CD4-positive, alpha-beta T cell treated with Interleukin-15 for 1 hour (primary cell): ENCODE data around the gene REC114.
"Not testable (repeated sequence)": the region's sequence is repeated elsewhere in the genome, so short reads cannot be mapped to it uniquely, and the experiment has no call there.

Experiments
- DNase-seq: peaks from one replicate; pipeline ENCODE4 v3.0.0-alpha.2; 2020

REC114 gene

DNA sequence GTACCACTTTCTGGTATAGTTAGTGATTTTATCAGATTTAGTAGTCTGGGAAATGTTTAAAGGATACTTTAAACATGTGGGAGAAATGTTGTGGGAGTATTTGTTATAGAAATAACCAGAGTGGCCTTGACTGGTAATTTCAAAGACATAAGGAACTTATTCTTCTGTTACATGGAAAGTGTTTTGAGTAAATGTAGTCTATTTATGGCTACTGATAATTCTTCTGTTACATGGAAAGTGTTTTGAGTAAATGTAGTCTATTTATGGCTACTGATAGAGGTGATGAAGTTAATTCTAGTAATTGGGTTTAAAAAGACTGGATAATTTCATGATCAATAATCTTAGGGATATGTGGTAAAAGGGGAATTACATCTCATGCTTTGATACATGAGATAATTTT, 17.7 kb downstream of the REC114 start:
- no peak for DNase-seq

DNA sequence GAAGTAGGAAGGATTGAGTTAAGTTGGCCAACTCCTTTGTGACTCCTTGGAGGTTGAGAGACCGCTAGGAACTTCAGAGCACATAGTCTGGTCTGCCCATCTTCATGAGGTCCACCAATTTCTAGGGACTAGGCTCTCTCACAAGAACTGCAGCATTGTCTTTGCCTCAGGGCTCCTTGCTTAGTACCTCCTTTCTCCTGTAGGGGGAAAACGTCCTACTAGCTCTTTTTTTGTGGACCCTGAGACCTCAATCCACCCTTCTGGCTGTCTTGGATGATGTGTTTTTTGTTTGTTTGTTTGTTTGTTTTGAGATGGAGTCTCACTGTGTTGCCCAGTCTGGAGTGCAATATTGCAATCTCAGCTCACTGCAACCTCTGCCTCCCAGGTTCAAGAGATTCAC, 21.6 kb downstream of the REC114 start:
- DNase-seq = no peak

DNA sequence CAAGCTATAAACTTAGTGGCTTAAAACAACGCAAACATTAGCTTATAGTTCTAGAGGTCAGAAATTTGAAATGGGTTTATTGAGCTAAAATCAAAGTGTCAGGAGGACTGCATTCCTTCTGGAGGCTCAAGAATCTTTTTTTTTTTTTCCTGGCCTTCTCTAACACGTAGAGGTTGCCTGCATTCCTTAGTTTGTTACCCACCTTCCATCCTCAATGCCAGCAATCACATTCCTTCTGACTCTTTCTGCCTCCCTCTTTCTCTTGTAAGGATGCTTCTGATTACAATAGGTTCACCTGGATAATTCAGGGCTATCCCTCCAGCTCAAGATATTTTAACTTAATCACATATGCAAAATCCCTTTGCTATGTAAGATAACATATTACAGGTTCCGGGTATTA, 24.8 kb downstream of the REC114 start:
- DNase-seq = no peak

DNA sequence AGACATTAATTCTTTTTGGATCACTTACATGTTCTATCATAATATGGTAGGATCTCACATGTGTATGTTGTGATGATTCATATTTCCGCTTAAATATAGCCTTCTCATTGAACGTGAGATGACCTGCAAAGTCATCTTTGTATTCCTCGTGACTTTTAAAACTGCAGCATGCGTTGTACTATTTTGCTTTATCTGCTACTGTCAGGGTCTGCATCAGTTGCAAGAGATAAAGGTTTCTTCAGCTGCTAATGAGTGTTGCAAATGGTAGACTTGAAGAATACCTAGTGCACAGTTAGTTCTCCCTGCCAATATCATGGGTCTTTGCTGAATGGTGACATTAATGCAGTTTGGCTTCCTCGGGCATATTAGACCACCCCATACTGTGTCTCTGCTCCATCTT, 31.8 kb downstream of the REC114 start:
- no peak for DNase-seq

DNA sequence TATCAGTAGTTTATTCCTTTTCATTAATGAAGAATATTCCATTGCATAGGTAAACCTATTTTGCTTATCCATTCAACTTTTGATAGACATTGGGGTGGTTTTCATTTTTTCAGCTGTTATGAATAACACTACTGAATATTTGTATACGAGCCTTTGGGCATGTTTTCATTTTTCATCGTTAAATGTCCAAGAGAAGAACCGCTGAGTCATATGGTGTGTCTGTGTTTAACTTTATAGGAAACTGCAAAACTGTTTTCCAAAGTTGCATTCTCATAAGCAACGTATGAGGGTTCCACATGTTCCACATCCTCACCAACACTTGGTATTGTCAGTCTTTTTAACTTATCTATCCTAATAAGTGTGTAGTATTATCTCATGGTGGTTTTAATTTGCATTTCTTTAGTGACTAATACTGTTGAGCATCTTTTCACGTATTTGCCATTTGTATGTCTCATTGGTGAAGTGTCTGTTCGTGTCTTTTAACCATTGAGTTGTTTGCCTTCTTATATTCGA, 33.8 kb downstream of the REC114 start:
- DNase-seq = no peak

DNA sequence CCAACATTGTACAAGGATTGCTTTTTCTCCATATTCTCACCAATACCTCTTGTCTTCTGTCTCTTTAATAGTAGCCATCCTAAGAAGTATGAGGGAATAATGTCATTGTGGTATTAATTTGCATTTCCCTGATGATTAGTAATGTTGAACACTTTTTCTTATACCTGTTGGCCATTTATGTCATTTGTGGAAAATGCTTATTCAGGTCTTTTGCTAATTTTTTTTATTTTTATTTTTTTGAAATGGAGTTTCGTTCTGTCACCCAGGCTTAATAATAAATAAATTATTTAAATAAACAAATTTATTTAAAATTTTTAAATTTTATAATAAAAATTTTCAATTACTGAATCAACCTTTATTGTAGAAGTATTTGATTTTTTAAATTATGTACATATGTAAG, 37.1 kb downstream of the REC114 start:
- no peak for DNase-seq

DNA sequence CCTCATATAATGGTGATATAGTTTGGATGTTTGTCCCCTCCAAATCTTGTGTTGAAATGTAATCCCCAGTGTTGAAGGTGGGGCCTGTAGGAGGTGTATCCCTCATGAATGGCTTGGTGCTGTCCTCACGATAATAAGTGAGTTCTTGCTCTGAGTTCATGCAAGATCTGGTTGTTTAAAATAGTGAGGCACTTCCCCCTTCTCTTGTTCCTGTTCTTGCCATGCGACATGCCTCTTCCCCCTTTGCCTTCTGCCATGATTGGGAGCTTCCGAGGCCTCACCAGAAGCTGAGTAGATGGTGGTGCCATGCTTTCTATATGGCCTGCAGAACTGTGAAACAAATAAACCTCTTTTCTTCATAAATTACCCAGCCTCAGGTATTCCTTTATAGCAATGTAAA, 39.2 kb downstream of the REC114 start:
- no peak for DNase-seq

DNA sequence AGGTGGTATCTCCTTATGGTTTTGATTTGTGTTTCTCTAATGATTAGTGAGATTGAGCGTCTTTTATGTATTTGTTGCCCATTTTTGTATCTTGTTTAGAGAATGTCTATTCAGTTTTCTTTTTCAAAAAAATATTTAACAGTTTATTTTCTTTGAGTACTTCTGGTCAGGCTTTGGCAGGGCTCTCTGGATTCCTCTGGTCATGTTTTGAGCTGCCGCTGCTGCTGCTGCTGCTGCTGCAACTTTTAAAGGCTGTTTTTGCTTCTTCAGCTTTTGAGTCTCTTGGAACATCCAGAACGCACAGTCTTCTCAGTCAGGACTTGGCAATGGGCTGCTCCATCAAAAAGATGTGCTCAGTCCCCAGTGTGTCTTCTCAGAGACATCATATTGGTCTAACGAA, 40.1 kb downstream of the REC114 start:
- no peak for DNase-seq

DNA sequence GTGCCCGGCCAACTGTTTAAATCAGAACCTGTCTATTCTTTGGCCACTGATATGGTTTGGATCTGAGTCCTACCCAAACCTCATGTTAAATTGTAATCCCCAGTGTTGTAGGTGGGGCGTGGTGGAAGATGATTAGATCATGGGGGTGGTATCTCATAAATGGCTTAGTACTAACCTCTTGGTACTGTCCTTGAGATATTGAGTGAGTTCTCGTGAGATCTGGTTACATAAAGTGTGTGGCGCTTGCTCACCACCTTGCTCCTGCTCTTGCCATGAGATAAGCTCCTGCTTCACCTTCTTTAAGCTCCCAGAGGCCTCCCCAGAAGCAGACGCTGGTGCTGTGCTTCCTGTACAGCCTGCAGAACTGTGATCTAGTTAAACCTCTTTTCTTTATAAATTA, 42.4 kb downstream of the REC114 start:
- no peak for DNase-seq

DNA sequence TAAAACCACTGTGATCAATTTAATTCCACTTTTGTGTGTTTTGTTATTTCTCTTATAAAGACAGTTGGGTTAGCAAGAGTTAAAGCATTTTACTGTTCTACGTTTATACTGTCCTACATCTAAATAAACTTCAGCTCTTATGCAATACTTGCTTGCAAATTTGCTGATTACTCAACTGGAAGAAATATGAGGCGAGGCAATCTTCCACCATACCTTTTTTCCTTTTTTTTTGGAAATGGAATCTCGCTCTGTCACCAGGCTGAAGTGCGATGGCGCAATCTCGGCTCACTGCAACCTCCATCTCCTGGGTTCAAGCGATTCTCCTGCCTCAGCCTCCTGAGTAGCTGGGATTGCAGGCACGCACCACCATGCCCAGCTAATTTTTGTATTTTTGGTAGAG, 42.9 kb downstream of the REC114 start:
- not testable (repeated sequence) for DNase-seq

DNA sequence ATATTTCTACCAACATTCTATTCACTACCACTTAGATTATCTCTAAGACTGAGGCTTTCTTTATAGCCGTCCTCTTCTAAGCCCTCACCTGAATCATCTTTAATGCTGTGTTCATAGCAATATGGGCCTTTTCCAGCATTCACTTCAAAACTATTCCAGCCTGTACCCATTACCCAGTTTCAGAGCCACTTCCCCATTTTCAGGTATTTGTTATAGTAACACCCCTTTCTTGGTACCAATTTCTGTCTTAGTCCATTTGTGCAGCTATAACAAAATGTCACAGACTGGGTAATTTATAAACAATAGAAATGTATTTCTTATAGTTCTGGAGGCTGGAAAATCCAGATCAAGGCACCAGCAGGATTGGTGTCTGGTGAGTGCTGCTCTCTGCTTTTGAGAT, 45.7 kb downstream of the REC114 start:
- DNase-seq = no peak

DNA sequence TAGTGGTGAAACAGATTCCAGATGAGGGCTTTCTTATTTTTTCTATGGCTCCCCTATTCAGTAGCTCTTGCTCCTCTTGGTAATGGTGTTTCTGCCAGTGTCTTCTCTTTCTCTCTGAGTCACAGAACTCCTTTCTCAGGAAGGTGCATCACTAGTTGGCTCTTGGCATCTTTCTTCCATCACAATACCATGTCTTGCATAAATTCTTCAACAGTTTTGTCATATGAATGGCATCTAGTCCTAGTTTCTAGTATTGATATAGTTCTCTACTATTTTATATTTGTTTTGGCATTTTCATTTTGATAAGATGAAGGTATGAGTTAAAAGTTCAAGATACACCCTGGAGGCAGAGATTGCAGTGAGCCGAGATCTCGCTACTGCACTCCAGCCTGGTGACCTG, 51.0 kb downstream of the REC114 start:
- no peak for DNase-seq

DNA sequence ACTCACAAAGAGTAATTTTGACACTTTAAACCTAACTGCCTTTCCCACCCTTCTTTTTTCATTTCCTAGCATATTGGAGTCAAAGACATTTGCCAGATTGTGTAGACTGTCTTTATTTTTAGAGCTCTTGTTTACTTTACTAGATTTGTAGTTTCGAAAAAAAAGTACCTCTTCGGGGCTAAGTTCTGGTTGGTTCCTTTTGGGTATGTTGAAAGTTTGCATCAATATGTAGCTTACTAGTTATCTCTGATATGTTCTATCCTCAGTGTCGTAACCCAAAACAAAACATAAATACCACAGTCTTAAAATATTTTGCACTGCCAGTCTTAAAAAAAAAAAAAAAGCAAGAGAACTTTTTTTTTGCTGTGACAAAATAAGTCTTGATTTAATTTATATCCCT, 52.2 kb downstream of the REC114 start:
- no peak for DNase-seq

DNA sequence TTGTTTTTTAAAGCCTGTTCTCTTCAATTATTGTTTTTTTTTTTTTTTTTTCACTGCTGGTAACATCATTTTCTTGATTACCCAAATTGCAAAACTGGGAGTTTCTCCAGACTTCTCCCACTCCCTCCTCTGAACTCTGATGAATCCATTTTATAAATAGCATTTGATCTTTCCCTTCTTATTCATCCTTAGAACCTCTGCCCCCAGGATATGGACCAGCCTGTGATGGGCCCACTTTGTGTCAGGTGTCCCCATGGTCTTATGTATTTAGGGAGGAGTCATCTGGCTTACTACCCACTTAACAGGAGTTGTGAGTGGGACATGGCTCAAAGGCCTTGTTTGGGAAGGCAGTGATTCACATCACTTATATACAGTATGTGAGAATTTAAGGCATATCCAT, 57.7 kb downstream of the REC114 start:
- DNase-seq = no peak

DNA sequence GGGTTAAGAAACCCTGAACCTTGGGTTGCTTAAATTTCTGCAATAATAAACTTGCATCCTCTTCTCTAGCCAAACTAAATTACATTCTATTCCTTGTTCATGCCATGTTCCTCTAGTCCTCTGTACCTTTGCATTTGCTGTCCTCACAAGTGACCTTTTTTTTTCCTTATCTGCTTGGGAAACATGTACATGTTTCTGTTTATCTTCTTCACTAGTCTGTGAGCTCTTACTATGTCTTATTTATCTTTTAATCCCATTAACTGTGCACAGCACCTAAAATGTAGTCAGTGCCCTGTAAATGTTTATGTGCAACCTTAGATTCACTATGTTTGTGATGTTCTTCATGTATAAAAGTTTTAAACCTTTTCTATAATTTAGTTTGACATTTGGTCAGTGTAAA, 61.9 kb downstream of the REC114 start:
- DNase-seq = no peak

DNA sequence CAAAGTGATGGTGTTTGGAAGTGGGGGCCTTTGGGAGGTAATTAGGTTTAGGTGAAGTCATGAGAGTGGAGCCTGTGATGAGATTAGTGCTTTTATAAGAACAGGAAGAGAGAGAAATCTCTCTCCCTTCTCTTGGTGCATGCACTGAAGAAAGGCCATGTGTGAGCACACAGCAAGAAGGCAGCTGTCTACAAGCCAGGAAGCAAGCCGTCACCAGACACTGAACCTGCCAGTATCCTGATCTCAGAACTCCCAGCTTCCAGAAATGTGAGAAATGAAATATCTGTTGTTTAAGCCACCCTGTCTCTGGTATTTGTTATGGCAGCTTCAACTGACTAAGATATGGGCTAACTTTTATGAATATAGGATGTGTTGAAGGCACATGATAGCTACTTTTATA, 72.6 kb downstream of the REC114 start:
- no peak for DNase-seq

DNA sequence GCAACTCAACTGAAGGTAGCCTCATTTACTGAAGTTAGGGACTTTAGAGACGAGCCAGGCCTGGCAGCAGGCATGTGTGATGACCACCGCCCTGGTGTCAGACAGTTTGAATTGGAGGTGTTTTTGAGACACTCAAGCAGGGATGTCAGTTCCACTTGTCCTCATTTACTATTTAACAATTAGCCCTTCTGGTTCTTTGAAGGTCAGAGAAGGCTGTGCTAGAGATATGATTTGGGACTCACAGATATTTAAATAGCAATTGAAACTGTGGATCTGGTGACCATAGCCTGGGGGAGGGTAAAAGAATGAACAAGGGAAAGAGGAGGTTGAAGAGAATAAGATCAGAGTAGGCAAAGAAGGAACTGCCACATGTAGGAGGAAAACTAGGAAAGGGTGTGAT, 74.6 kb downstream of the REC114 start:
- no peak for DNase-seq

DNA sequence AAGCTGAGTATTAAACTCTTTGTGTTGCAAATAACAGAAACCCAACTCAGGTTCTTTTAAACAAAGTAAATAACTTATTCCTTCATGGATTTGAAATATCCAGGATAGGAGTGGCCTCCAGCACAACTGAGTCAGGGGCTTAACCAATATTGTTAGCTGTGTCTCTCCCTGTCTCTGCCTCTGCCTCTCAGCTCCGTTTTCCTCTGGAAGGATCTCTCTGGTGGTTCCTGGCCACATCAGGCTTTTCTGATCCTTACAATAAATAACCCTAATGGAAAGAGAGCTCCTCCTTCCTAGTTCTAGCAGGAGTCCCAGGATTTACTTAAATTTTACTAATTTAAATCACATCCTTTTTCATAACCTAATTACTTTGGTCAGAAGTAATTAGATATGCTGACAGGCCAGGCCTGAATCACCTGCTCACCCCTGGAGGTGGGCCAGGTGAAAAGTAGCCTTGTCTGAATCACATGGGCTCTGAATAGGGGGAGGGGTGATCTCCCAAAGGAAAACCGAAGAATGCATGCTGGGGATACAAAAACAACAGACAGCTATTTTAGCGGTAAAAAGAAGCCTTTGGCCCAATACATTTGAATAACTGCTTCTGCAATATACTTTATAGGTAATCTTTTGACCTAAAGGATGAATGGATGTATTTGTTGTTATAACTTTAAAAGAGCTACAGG, 75.4 kb downstream of the REC114 start:
- no peak for DNase-seq

DNA sequence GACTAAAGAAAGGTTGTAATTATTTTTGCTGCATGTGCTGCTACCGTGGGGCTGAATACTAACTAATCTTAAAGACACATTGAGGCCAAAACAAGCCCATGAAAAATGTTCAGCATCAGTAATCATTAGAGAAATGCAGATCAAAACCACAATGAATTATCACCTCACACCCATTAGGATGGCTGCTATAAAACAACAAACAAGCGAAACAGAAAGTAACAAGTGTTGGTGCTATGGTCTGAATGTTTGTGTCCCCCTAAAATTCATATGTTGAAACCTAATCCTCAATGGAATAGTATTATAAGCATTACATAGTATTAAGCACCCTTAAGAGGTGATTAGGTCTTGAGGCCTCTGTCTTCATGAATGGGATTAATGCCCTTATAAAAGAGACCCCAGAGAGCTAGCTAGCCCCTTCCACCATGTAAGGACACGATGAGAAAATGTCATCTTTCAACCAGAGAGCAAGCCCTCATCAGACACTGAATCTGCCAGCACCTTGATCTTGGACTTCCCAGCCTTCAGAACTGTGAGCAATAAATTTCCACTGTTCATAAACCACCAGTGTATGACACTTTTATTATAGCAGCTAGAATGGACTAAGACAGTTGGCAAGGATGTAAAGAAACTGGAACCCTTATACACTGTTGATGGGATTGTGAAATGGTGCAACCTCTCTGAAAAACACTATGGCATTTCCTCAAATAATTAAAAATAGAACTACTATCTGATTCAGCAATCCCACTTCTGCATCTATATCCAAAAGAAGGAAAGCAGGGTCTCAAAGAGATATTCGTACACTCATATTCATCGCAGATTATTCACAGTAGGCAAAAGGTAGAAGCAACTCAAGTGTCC, 76.1 kb downstream of the REC114 start:
- DNase-seq = no peak

DNA sequence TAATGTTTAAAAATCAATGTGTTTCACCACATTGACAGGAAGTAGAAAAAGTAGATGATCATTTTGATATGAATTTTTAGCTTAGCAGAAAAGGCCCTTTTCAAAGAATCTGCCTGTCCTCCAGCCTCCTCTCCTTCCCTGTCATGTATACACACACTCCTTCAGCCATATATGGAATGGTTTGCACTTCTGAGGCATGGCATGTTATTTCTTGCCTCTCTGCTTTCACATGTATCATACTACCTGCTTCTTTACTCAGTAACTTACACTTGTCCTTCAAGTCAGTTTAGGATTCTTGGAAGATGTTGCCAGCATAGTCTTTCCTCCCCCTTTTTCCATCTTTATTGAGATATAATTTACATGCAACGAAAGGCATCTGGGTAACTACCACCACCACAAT, 79.0 kb downstream of the REC114 start:
- no peak for DNase-seq

DNA sequence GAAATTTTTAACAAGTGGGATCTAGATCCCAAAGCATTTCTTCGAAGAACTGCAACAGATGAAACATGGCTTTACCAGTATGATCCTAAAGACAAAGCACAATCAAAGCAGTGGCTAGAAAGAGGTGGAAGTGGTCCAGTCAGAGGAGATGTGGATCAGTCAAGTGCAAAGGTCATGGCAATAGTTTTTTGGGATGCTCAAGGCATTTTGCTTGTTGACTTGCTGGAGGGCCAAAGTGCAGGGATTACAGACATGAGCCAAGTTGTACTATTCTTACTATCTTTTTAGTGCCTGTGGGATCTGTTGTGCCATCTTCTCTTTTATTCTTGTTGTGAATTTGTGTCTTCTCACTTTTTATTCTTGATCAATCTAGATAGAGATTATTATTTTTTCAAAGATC, 82.0 kb downstream of the REC114 start:
- DNase-seq = no peak

DNA sequence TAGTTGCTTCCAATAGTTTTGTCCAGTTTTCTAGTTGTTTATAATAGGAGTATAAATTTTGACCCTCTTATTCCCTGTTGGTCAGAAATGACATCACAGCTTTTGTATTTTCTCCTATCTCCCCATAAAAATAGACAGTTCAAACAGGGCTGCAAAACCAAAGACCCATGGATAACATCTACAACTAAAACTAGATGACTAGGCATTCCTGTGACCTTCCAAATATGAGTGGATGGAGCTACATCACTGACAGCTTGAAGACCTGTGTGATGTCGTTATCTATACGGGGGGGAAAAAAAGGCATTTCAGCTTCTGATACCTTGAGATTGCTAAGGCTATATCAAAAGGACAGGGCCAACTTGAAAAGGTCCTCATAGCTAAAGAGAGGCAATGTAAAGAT, 84.6 kb downstream of the REC114 start:
- DNase-seq = no peak

DNA sequence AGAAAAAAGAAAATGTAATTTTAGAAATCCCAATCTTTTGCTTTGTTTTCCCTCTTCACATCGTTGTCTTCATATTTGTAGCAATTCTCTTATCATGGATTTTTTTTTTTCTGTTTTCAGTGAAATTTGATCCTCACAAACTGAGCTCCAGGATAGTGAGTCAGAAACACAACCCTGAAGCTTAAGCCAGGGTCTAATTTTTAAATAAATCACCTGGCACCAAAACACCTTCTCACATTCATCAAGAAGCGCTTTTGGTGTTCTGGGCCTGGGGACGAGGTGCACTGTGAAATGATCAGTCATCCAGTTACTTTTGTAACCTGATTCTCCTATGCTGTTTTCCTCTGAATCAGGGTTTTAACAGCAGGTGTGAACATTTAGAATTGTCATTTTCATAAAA, 87.7 kb downstream of the REC114 start:
- no peak for DNase-seq

DNA sequence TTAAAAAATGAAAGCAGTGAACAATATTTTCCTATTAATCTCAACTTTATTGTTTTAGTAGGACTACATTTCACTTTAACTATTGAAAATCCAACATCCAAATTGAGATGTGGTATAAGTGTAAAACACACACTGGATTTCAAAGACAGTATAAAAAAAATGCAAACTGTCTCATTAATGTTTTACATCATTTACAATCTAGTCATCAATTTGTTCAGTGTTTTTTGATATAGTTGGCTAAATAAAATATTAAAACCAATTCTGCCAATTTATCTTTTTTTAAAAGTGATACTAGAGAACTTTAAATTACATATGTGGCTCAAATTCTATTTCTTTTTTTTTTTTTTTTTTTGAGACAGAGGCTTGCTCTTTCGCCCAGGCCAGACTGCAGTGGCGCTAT, 95.2 kb downstream of the REC114 start:
- no peak for DNase-seq
